Peyer's patch (tissue), 4 donors: ENCODE results near the gene CDC14B. TPM values are rescaled to one million over a fixed set of nuclear protein-coding genes. Genes with fewer than 3 reads are reported as not detected.
"Not testable (repeated sequence)": the region's sequence is repeated elsewhere in the genome, so short reads cannot be mapped to it uniquely, and the experiment has no call there.

ENCODE experiments used
- DNase-seq, 3 donors: peaks; one replicate each; pipeline ENCODE4 v3.0.0-alpha.2; 2017 to 2019
- H3K27ac ChIP-seq, 4 donors: fragments of 200-600 bp; sonication (generic); one replicate each; pipeline ENCODE4 v1.5.1; 2016 to 2019
- H3K27me3 ChIP-seq, 2 donors: fragments of 200-600 bp; sonication (generic); one replicate each; pipeline ENCODE4 v1.5.1; 2019
- H3K36me3 ChIP-seq, 3 donors: fragments of 200-600 bp; sonication (generic); one replicate each; pipeline ENCODE4 v1.5.1; 2016 to 2019
- H3K4me1 ChIP-seq, 4 donors: fragments of 200-600 bp; sonication (generic); one replicate each; pipeline ENCODE4 v1.5.1; 2016 to 2019
- H3K4me3 ChIP-seq, 4 donors: fragments of 200-600 bp; sonication (generic); 1 replicate in 3 of 4; 2 replicates in 1 of 4; pipeline ENCODE4 v1.5.1; 2016 to 2019; ENCODE audit warnings: mild to moderate bottlenecking in 1 of 4
- H3K9me3 ChIP-seq, 4 donors: fragments of 200-600 bp; sonication (generic); one replicate each; pipeline ENCODE4 v1.5.1; 2016 to 2019; ENCODE audit warnings: mild to moderate bottlenecking in 1 of 4
- CTCF ChIP-seq, 6 experiments: fragments of 450-650 bp in 4 of 6; fragments of 200-600 bp in 2 of 6; sonication (generic) in 1 of 6; IDR thresholded peaks; one replicate each; pipeline ENCODE4 v1.5.1; 2017 to 2019; ENCODE audit warnings: antibody characterized with exemption in 6 of 6, mild to moderate bottlenecking in 3 of 6, moderate library complexity in 1 of 6
- POLR2A ChIP-seq, 2 donors: fragments of 450-650 bp; IDR thresholded peaks; one replicate each; pipeline ENCODE4 v1.5.1; 2017; ENCODE audit warnings: antibody characterized with exemption in 2 of 2, mild to moderate bottlenecking in 2 of 2, moderate library complexity in 2 of 2
- total RNA-seq, 4 donors: library from RNA; depleted of rRNA; stranded (reverse); fragments of >200 nt; gene quantifications; one replicate each; pipeline ENCODE4 v1.1.0, GENCODE V29; 2016

CDC14B gene
- total RNA-seq, 4 donors from 2014 or later, result 23.9 to 36.6 (median 35.7) TPM

GRCh38 chr9:96554326-96554725, 65.3 kb downstream of the CDC14B start:
- H3K4me1 ChIP-seq, result no peaks in the 10 kb centered on the region
- H3K27me3 ChIP-seq, result no peaks in the 10 kb centered on the region
- H3K9me3 ChIP-seq, result no peaks in the 10 kb centered on the region
- no peak for DNase-seq
- H3K4me3 ChIP-seq, result no peak overlapping the region
- TF ChIP-seq CTCF (IDR thresholded peaks at IDR 0.05) (no peak), POLR2A (IDR thresholded peaks at IDR 0.05) (no peak)
- H3K27ac ChIP-seq, result no peak overlapping the region
- peaks cover 0 to 5% (median 0%) of the 10 kb centered on the region in 3 donors for H3K36me3 ChIP-seq

- Histone ChIP-seq H3K4me3 (no peak overlapping the region), H3K9me3 (no peaks in the 10 kb centered on the region), H3K36me3 (peaks cover 0 to 5% (median 0%) of the 10 kb centered on the region in 3 donors), H3K27me3 (no peaks in the 10 kb centered on the region), H3K27ac (peak overlapping the region in 1 of 4 donors; percentile 22), H3K4me1 (no peaks in the 10 kb centered on the region)
- DNase-seq, result no peak
- TF ChIP-seq CTCF (IDR thresholded peaks at IDR 0.05) (no peak), POLR2A (IDR thresholded peaks at IDR 0.05) (no peak)
Observed at GRCh38 chr9:96553070-96553469, 66.6 kb downstream of the CDC14B start.

- DNase-seq, result no peak
- H3K36me3 ChIP-seq, result peaks cover 0 to 5% (median 0%) of the 10 kb centered on the region in 3 donors
- no peak for TF ChIP-seq CTCF (IDR thresholded peaks at IDR 0.05)
- no peak for TF ChIP-seq POLR2A (IDR thresholded peaks at IDR 0.05)
Observed at GRCh38 chr9:96551403-96551802, 68.2 kb downstream of the CDC14B start.

GRCh38 chr9:96550659-96551058, 69.0 kb downstream of the CDC14B start:
- TF ChIP-seq POLR2A (IDR thresholded peaks at IDR 0.05), result no peak
- no peak for TF ChIP-seq CTCF (IDR thresholded peaks at IDR 0.05)
- Histone ChIP-seq H3K4me1 (no peaks in the 10 kb centered on the region), H3K27me3 (no peaks in the 10 kb centered on the region), H3K36me3 (peaks cover 0 to 5% (median 0%) of the 10 kb centered on the region in 3 donors), H3K4me3 (no peak overlapping the region), H3K9me3 (no peaks in the 10 kb centered on the region), H3K27ac (no peak overlapping the region)
- no peak for DNase-seq

More at GRCh38 chr9:96551403-96551802, 68.2 kb downstream of the CDC14B start:
- Histone ChIP-seq H3K4me1 (no peaks in the 10 kb centered on the region), H3K4me3 (no peak overlapping the region), H3K27ac (no peak overlapping the region), H3K9me3 (no peaks in the 10 kb centered on the region), H3K27me3 (no peaks in the 10 kb centered on the region)

GRCh38 chr9:96543131-96543530, 76.5 kb downstream of the CDC14B start:
- not testable (repeated sequence) for H3K27me3 ChIP-seq, H3K9me3 ChIP-seq, H3K4me1 ChIP-seq, H3K4me3 ChIP-seq, DNase-seq, H3K27ac ChIP-seq
- H3K36me3 ChIP-seq, result peaks cover 0 to 17% (median 0%) of the 10 kb centered on the region in 3 donors

GRCh38 chr9:96540106-96540505, 79.5 kb downstream of the CDC14B start:
- Histone ChIP-seq H3K27ac (no peak overlapping the region), H3K36me3 (peaks cover 0 to 34% (median 0%) of the 10 kb centered on the region in 3 donors), H3K4me3 (no peak overlapping the region), H3K27me3 (no peaks in the 10 kb centered on the region), H3K4me1 (no peaks in the 10 kb centered on the region), H3K9me3 (no peaks in the 10 kb centered on the region)
- DNase-seq, result no peak
- no peak for TF ChIP-seq POLR2A (IDR thresholded peaks at IDR 0.05)
- no peak for TF ChIP-seq CTCF (IDR thresholded peaks at IDR 0.05)
